T1000 (cell line): ENCODE data around the gene ANKLE1.

ENCODE experiments used
- DNase-seq: peaks from one replicate; lab custom pipeline; 2025; ENCODE audit warnings: mixed read lengths; lab: John Stamatoyannopoulos, UW

The ANKLE1 gene, protein sequence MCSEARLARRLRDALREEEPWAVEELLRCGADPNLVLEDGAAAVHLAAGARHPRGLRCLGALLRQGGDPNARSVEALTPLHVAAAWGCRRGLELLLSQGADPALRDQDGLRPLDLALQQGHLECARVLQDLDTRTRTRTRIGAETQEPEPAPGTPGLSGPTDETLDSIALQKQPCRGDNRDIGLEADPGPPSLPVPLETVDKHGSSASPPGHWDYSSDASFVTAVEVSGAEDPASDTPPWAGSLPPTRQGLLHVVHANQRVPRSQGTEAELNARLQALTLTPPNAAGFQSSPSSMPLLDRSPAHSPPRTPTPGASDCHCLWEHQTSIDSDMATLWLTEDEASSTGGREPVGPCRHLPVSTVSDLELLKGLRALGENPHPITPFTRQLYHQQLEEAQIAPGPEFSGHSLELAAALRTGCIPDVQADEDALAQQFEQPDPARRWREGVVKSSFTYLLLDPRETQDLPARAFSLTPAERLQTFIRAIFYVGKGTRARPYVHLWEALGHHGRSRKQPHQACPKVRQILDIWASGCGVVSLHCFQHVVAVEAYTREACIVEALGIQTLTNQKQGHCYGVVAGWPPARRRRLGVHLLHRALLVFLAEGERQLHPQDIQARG

DNA sequence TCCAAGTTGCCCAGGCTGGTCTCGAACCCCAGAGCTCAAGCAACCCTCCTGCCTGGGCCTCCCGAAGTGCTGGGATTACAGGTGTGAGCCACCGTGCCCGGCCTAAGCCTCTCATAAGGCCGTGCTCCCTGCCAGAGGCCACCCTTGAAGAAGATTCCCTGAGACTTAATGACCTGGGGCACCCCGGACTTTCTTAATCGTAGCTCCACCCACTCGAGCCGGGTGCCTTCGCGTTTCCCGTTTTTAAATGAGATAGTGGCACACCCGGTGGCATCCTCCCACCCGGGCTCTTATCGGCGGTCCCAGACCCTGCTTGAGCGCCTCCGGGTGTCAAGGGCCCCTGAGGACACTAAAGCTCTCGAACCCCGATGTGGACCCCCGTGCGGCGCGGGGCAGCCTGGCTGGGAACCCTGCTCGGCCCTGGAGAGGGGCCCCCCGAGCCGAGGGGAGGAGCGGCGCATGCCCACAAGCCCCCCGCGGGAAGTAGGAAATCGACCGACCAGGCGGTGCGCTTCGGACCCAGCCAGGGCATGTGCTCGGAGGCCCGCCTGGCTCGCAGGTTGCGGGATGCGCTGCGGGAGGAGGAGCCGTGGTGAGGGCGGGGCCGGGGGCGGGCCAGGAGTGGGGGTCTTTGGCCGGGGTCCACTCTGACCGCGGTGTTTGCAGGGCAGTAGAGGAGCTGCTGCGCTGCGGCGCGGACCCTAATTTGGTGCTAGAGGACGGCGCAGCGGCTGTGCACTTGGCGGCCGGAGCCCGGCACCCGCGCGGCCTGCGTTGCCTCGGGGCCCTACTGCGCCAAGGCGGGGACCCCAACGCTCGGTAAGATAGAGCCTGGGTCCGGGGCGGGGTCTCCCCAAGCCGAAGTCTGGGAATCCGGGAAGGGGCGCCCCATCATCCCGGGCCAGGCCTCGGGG is at the start of gene ANKLE1:
TSS of gene ANKLE1 (plus strand) at position 511 of the 914 bp plus-strand sequence. CDS start at position 531, 20 bp downstream.
- DNase-seq = peak; percentile 37

DNA sequence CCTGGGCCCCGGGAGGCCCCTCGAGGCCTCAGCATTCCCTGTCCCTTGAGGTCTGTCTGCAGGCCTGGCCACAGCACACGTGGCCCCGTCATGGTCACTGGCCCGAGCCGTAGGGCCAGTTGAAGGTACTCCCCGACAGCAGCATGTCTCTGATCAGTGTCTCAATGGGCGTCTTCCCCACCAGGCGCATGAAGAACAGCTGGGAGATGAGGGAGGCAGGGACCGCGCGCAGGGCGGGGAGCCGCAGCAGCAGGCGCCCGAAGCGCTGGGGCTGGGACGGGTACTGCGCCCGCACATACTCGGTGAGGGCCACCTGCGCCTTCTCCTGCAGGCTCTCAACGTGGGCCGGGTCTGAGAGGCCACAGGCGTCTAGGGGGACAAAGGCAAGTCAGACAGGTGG is 49.4 kb upstream of the ANKLE1 start:
- DNase-seq = no peak

DNA sequence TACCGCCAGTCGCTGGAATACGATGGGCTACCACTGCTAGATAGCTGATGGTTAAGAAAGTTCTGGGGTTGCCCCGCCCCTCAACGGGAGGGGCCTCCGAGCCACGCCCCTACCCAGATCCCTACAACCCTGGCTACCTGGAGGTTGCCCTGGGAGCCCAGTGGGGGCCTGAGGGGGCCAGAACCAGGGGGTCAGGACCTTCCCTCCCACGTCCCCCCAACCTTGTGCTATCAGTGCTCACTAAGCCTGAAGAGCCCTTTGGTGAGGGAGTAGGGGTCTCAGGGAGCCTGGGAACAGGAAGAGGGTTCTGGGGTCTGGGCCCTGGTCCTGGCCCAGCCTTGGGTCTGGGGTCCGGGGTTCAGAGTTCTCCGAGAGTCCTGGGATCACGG is 46.8 kb upstream of the ANKLE1 start:
- DNase-seq = no peak

DNA sequence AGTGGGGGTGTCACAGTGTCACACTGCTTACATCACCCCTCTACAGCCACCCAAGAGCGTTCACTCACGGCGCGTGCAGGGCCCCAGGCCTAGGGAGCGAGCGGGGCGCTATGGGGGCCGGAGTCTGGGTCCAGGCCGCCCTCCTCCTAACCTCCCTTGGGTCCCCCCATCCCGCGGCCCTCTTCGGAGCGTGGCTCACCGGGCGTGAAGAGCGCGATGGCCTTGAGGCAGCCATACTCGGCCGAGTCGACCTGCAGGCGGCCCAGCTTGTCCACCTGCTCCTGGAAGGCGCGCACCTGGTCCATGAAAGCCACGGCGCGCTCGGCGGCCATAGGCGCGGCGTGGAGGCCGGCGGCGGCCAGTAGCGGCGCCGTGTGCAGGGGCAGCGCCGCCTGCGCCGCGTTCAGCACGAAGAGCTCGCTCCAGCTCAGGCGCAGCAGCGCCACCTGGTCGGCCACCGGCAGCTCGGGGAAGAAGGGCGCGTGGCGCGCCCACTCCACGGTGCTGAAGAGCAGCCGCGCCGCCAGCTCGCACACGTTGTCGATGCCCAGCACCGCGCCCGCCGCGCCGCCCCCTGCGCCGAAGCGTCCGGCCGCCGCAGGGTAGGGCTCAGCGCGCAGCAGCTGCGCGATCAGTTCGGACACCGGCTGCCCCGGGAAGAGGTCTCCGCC is 46.3 kb upstream of the ANKLE1 start:
- DNase-seq = no peak

DNA sequence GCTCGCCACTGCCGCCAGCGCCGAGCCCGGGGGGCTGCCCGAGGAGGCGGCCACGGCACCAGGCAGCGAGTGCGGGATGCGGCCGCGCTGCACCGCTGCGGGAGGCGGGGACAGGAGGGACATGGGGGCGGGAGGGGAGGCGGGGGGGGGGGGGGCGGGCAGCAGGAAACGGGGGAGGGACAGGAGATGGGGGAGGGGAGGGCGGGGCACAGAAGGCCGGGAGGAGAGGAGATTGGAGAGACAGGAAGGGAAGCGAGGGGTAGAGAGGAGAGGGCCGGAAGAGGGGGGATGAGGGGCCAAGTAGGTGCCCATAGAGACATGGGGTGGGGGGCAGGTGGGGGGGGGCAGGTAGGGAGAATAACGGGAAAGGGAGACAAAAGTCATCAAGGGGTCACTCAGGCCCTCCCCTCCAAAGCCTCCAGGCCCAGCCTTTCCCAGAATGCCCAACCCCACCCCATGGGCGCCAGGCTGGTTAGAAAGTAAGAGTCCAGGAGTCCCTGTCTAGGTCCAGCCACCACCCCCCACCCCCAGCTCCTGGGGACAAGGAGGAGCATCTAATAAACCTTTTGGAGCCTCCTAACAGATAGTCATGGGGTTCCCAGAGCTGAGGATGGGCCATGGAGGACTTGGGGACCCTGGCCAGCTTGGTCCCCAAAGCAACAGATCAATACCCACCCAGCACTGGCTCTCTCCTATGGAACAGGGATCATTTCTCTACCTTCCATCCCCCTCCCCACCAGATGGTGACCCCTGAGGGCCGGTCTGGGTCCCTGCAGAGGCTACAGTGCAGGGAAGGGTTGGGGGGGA is 45.5 kb upstream of the ANKLE1 start:
- DNase-seq = no peak

DNA sequence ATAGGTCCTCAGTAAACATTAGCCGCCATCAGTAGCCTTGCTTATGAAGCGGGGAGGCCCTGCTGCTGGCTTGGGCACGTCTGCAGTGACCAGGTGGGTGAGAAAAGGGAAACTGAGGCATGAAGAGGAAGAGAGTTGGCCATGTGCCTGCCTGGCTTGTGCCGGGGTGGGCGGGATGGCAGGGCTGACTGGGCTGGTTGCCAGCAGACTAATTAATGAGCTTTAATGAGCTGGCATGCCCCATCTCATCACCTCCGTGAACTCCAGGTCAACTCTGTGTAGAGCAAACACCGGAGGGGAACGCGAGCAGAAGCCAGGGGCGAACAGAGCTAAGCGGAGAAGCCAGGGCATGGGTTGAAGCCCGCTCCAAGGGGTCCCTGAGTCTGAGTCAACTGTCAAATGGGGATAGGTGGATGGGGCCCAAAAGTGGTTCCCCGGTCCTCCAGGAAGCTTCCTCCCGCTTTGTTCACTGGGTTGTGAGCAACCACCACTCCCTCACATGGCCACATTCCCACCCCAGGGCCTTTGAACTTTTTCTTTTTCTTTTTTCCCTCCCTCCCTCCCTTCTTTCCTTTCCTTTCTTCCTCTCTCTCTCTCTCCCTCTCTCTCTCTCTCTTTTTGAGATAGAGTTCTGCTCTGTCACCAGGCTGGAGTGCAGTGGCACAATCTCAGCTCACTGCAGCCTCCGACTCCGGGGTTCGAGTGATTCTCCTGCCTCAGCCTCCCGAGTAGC is 44.7 kb upstream of the ANKLE1 start:
- no peak for DNase-seq

DNA sequence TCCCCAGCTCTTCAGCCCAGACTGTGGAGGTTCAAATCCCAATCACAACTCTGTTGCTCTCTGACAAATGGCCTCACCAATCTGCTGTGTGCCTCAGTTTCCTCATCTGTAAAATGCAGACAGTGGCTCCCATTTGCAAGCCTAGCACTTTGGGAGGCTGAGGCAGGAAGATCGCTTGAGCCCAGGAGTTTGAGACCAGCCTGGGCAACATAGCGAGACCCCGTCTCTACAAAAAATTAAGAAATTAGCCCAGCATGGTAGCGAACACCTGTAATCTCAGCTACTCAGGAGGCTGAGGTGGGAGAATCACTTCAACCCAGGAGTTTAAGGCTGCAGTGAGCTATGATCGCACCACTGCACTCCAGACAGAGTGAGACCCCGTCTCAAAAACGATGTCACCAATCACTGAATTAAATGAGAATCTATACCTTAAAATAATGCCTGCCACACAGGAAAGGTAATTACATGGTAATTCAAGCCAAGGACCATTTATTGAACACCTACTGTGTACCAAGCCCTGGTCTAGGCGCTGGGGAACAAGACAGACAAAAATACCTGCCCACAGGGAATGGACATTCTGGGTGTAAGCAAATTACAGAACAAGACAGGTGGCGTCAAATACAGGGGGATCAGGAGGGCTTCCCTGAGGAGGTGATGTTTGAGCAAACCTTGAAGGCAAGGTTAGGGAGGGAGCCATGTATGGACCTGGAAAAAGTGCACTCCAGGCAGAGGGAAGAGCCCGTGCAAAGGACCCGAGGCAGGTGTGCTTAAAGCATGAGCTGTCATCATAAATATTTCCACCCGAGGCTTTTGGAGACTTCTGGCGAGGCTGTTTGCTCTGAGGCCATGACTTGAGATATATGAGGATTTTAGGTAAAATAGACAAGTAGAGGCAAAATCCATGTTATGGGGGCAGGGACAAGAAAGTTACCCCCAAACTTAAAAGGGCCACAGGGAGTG is 43.7 kb upstream of the ANKLE1 start:
- DNase-seq = no peak

DNA sequence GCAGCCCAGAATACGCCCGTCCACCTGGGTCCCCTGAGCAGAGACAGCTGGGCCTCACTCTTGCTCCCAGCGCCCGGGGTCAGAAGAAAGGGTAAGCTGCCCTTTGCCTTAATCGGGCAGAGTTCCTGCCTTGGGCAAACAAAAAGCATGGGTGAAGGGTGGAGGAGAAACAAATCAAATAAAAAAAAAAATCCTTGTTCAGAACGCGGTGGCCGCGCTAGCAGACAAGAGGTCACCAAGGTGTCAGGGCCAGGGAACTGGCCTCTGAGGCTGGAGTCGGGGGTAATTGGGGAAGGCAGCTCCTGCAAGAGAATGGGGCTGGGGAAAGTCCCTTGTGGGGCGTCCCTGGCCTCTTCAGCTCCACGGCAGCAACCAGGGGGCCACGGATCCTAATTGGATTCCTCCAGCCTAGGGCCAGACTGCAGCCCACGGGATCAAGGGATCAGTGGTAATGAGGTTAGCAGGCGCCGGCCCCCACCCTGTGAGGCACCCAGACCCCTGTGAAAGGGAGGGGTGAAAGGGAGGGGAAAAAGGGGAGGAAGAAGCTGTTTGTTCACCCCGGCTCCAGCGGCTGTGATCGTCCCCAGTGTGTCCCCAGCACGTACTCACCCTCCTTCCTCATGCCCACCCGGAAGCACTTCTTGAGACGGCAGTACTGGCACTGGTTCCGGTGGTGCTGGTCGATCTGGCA is 41.5 kb upstream of the ANKLE1 start:
- DNase-seq = no peak

DNA sequence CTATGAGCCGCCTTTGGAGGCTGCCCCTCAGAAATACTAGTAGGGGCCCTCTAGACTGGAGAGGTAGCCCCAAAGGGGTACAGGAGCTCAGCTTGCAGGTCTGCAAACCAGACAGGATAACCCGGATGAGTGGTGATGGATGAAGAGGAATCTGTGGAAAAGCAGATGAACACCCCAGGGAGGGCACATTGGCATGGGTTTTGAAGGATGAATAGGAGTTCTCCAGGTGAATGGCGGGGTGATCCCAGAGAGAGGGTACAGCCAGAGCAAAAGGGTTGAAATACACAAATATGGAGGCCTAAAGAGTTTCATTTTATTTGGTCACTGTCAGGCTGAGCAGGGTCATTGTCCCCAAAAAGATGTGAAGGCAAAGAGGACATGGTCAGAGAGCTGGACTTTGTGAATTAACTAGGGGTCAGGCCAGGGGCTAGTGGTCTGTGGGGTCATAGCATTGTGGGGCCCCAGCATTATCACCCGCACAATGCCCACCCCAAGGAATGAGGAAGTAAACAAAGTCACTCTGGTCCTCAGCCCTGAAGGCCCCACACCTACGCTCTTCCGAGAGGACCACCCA is 40.8 kb upstream of the ANKLE1 start:
- no peak for DNase-seq

DNA sequence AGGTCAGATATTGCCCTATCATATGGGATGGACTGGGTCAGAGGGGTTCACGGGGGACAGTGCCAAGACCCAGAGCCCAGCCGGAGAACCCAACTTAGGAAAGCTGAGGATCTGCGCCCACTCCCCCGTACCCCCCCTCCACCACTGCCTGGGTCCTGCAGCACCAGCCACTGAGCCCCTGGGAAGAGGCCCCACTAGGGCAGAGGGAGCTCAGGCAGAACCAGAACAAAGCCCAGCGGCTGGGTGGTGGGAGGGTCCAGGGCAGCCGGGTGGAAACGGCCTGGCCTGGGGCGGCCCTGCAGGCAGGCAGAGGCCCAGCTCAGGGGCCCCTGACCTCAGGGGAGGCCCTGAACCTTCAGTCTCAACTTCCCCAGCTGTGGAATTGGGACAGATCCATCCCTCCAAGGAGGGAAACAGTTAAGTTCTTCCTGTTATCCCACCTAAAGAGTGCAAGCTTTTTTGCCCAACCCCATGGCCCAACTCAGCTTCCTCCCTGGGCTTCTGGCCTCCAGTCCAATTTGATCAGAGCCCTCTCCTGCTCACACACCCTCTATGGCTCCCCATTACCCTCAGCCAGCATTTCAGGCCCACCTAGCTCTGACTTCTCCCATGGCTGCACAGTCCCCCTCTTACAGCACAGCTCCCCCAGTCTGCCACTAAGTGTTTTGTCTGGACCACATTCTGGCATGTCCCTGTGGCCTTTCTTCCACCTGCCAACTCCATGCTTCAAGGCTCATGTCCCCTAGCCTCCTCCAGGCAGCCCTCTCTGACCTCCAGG is 39.1 kb upstream of the ANKLE1 start:
- DNase-seq = no peak

DNA sequence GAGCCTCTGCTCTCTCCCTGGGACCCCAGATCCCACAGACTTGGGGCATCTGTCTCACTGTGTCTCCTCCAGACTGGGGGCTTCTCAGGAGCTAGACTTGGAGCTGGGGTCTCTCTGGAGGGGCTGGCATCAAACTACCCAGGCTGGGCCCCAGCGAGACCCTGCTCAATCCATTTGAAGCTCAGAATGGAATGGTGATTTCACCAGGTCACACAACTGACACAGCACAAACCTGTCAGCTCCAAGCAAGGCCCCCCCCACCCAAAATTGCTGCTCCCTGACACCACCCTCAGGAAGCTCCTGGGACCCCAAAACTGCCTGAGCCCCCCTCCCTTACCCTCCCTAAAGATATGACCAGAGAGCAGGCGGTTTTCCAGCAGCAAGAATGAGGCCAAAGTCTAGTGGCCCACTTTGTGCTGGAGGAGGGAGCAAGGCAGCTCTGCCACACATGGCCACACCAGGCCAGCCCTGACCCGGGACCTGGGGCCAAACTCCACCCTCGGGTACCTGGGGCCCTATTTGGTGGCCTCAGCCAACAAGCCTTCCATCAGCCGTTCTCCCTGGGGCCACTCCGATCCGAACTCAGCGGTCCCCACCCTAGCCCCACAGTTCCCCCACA is 38.4 kb upstream of the ANKLE1 start:
- no peak for DNase-seq

DNA sequence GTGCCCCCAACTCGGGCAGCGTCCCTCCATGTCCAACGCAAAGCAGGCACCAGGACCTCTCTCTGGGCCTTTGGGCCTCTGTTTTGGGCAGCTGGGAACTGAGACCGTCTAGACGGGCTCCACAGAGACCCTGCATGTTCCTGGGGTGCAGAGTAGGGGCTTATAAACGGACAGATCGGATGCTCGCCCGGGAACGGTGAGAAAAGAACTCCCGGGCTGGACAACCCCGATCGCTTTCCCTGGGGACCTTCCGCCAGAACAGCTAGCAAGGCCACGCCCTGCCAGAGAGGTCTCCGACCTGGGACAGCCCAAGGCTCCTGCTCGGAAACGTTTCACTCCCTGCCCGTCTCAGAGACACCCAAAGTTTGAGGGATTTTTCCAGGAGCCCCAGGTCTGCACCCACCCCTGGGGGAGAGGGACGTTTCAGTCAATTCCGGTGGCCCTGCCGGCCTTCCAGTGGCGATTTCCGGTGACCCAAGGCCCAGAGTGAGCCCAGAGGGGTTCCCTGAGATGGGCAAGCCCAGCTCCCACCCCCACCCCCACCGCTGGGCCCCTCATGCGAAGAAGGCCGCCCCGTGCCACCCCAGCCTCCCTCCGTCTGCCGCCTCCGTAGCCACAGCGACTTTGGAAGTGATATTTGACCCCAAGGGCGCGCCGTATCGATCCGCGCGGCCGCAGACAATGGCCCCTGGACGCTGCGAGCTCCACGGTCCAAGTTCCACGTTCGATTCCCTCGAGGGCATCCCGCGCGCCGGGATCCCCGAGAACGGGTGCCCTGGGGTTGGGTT is 37.7 kb upstream of the ANKLE1 start:
- DNase-seq = peak; percentile 14

DNA sequence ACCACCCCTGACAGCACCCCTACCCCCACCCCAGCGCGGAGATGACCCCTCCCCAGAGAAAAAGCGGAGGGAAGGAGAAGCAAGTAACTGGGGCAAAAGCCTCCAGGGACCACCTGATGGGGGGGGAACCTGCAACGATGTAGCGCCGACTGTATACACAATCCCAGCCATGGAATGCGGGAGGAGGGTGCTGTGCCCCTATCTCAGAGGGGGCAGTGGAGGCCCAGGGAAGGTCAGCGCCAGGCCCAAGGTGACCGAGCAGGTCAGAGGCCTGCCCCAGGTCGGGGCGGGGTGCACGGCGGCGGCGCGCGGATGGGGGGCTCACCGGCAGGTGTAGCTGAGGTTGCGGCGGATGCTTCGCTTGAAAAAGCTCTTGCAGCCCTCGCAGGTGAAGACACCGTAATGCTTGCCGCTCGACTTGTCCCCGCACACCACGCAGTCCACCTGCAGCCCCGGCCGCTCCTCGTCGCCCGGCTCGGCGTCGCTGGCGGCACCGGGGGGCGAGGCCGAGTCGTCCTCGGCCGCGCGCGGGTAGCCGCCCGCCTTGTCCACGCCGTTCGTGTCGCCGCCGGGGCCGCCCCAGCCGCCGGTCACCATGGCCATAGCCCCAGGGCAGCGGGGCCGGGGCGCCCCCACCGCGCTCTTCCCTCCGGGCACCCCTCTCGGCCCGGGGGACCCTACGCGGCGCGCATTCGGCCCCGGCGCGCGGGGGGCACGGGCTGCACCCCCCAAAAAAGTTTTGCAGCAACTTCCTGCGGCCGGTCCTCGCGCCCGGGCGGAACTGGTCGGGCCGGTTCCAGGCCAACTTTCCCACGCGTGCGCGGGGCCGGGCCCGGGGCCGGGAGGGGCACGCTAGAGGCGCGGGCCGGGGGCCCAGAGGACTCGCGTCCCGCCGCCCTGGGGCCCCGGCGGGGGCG is 36.8 kb upstream of the ANKLE1 start:
- no peak for DNase-seq

DNA sequence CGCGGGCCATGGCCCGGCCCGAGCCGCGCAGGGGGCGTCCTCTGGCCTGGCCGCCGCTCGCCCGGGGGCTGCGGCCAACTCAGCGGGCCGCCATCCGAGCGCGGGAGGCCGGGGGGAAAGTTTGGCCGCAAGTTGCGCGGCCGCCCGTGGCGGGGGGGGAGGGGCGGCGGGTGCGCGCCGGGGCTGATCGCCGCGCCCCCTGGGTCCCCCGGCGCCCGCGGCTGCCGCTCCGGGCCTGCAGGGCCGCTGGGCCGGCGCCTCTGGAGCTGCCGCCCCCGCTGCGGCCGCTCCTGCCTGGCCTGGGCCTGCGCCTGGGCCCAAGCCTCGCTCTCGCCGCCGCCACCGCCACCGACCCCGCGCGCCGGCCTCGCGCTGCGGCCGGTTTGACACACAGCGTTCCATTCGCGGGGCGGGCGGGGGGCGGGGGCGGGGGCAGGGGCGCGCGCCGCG is 36.1 kb upstream of the ANKLE1 start, which contains the start of gene NR2F6:
TSS of gene NR2F6 (minus strand) at position 385 of the 450 bp plus-strand sequence. CDS start 699 bp downstream, outside the sequence.
- no peak for DNase-seq
